Keratinocyte (primary cell): ENCODE data around the gene OSR1. TPM values are rescaled to one million over a fixed set of nuclear protein-coding genes. Genes with fewer than 3 reads are reported as not detected.
A peak's percentile ranks its signal among the peaks of the same experiment; 100 is the strongest.

Experiments
- DNase-seq: peaks from one replicate; pipeline ENCODE4 v3.0.0-alpha.2; 2011; ENCODE audit warnings: low read depth, missing footprints, low spot score
- FAIRE-seq: peaks from 2 replicates; lab custom pipeline; 2011; peaks lifted over from hg19 to GRCh38; lab: Jason Lieb, UNC
- H2AFZ ChIP-seq: 2 replicates; pipeline ENCODE4 v1.6.0; 2012; ENCODE audit warnings: low read length, control low read depth, inconsistent platforms; ENCODE audit not compliant: control insufficient read depth
- H3K27ac ChIP-seq: 2 replicates; pipeline ENCODE4 v1.5.1; 2011; ENCODE audit warnings: low read length; ENCODE audit not compliant: control insufficient read depth, insufficient read depth
- H3K27me3 ChIP-seq: 3 replicates; pipeline ENCODE4 v1.6.0; 2011; ENCODE audit warnings: low read length; ENCODE audit not compliant: control insufficient read depth, insufficient read depth; ENCODE audit errors: extremely low read depth
- H3K36me3 ChIP-seq, 2 experiments: 2 replicates in 1 of 2; 3 replicates in 1 of 2; pipeline ENCODE4 v1.5.1; 2011; ENCODE audit warnings: low read length in 2 of 2, mild to moderate bottlenecking in 1 of 2; ENCODE audit not compliant: control insufficient read depth in 2 of 2, insufficient read depth in 2 of 2; ENCODE audit errors: extremely low read depth in 1 of 2
- H3K4me1 ChIP-seq: 3 replicates; pipeline ENCODE4 v1.5.1; 2011; ENCODE audit warnings: low read length; ENCODE audit not compliant: control insufficient read depth, insufficient read depth; ENCODE audit errors: extremely low read depth
- H3K4me2 ChIP-seq: 3 replicates; pipeline ENCODE4 v1.6.0; 2011; ENCODE audit warnings: low read depth, low read length; ENCODE audit not compliant: control insufficient read depth, insufficient read depth; ENCODE audit errors: extremely low read depth
- H3K4me3 ChIP-seq, 3 experiments: fragments of 200-600 bp in 1 of 3; sonication (generic) in 1 of 3; 2 replicates in 2 of 3; 3 replicates in 1 of 3; pipeline ENCODE4 v1.5.1; 2011 to 2016; ENCODE audit warnings: low read length in 3 of 3, mild to moderate bottlenecking in 3 of 3, control low read depth in 2 of 3, inconsistent platforms in 1 of 3, low read depth in 1 of 3, mixed read lengths in 1 of 3, mixed run types in 1 of 3, moderate library complexity in 1 of 3; ENCODE audit not compliant: control insufficient read depth in 2 of 3, insufficient read depth in 2 of 3; ENCODE audit errors: extremely low read depth in 1 of 3
- H3K79me2 ChIP-seq: 2 replicates; pipeline ENCODE4 v1.6.0; 2012; ENCODE audit warnings: low read length; ENCODE audit not compliant: control insufficient read depth, insufficient read depth
- H3K9ac ChIP-seq: 3 replicates; pipeline ENCODE4 v1.6.0; 2011; ENCODE audit warnings: low read length; ENCODE audit not compliant: control insufficient read depth, insufficient read depth; ENCODE audit errors: extremely low read depth
- H3K9me1 ChIP-seq: 3 replicates; pipeline ENCODE4 v1.6.0; 2011; ENCODE audit warnings: low read length; ENCODE audit not compliant: control insufficient read depth, insufficient read depth; ENCODE audit errors: extremely low read depth
- H3K9me3 ChIP-seq: 2 replicates; pipeline ENCODE4 v1.5.1; 2012; ENCODE audit warnings: low read depth, low read length; ENCODE audit not compliant: control insufficient read depth
- H4K20me1 ChIP-seq: 3 replicates; pipeline ENCODE4 v1.6.0; 2011; ENCODE audit warnings: low read length; ENCODE audit not compliant: control insufficient read depth, insufficient read depth; ENCODE audit errors: extremely low read depth
- EZH2 ChIP-seq: IDR thresholded peaks from one replicate; pipeline ENCODE4 v1.6.1; 2012; ENCODE audit warnings: inconsistent platforms, mild to moderate bottlenecking, low read length, moderate library complexity
- dilution Hi-C: fragments of 300-500 bp; cut with MboI; formaldehyde crosslinking; loops from one replicate; pipeline ENCODE4 v1.7.0; 2020; ENCODE audit warnings: low sequenced_read_pairs; ENCODE audit not compliant: extremely low pct_ligation_motif_present
- polyA plus RNA-seq, 5 experiments: library from polyadenylated mRNA; depleted of rRNA in 3 of 5; stranded (reverse) in 3 of 5; stranded (forward) in 1 of 5; unstranded in 1 of 5; fragments of >200 nt; gene quantifications; 1 replicate in 1 of 5; 2 replicates in 3 of 5; 3 replicates in 1 of 5; pipeline versions ENCODE4 v1.2.1 to v1.2.3, GENCODE V29; 2011 to 2012; ENCODE audit warnings: missing spikeins in 2 of 5, low read depth in 1 of 5, low replicate concordance in 1 of 5
- TF ChIP-seq, protein P1 (sequence below), 3 experiments: IDR thresholded peaks in 1 of 3; conservative IDR thresholded peaks in 1 of 3; optimal IDR thresholded peaks in 1 of 3; 2 replicates in 2 of 3; 3 replicates in 1 of 3; pipeline versions ENCODE3 to v1.5.1; 2011; ENCODE audit warnings: low read length in 3 of 3, mild to moderate bottlenecking in 3 of 3, moderate library complexity in 2 of 3, control low read depth in 1 of 3, inconsistent platforms in 1 of 3; ENCODE audit not compliant: insufficient read depth in 2 of 3; ENCODE audit errors: extremely low read depth in 1 of 3

The OSR1 gene
- polyA plus RNA-seq, 1 donor (not counting 4 experiments of a cell fraction or from before 2014, with no cell fraction given) = 0.09 TPM

DNA sequence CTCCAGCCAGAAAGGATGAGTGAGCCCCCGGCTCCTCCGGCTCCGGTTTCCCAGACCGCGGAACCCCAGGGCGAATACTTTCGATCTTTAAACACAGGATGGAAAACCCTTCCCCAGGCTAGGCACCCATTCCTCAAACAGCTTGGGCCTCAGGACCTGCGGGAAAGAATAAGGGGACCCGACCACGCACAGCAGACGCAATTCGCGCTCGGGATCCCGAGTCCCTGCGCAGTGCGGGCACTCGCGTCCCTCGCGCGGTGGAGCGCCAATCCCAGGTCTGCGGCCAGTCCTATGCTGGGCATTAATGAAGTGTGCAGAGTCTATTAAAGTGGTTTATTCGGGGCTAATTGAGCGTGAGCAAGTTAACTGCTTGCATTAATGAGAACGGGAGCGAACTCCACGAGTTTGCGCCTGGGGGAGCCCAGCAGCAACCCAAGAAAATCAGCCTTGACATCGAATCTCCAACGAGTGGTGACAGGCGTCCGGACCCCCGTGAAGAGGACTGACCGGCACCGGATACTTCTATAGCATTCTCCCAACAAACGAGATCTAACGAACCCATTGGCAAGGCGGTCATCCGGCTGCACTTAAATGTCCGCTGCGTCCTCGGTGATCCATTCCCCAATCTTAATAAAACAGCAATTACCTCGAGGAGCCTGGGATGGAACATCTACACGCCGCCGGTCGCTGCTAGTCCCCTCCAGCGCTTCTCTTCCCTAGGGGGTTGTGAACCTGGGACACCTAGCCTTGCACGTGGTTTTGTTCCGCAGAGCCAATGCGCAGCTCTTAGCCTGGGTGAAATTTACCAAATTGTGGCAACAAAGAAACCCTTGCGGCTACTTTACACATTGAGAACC, 1.6 kb downstream of the OSR1 start:
- H2AFZ ChIP-seq = no peak overlapping the region
- dilution Hi-C loops = loop anchor here (25.0 kb wide), 1 partner anchor 506 kb away; no protein-coding TSS in a partner anchor
- H3K4me3 ChIP-seq = peak overlapping the region in 1 of 3 experiments; percentile 48
- peaks cover 7% of the 10 kb centered on the region for H3K4me1 ChIP-seq
- DNase-seq (no peak), FAIRE-seq (no peak)
- no peak overlapping the region for H3K27ac ChIP-seq
- H3K4me2 ChIP-seq = peak overlapping the region; percentile 81
- H3K36me3 ChIP-seq = no peaks in the 10 kb centered on the region
- H3K9me3 ChIP-seq = no peaks in the 10 kb centered on the region
- H3K9ac ChIP-seq = no peak overlapping the region
- no peaks in the 10 kb centered on the region for H4K20me1 ChIP-seq
- no peaks in the 10 kb centered on the region for H3K9me1 ChIP-seq
- TF ChIP-seq EZH2 = peak; percentile 53
- TF ChIP-seq, protein P1, sequence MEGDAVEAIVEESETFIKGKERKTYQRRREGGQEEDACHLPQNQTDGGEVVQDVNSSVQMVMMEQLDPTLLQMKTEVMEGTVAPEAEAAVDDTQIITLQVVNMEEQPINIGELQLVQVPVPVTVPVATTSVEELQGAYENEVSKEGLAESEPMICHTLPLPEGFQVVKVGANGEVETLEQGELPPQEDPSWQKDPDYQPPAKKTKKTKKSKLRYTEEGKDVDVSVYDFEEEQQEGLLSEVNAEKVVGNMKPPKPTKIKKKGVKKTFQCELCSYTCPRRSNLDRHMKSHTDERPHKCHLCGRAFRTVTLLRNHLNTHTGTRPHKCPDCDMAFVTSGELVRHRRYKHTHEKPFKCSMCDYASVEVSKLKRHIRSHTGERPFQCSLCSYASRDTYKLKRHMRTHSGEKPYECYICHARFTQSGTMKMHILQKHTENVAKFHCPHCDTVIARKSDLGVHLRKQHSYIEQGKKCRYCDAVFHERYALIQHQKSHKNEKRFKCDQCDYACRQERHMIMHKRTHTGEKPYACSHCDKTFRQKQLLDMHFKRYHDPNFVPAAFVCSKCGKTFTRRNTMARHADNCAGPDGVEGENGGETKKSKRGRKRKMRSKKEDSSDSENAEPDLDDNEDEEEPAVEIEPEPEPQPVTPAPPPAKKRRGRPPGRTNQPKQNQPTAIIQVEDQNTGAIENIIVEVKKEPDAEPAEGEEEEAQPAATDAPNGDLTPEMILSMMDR (optimal IDR thresholded peaks at IDR 0.05 in 1 of 3, IDR thresholded peaks at IDR 0.05 in 1 of 3, conservative IDR thresholded peaks at IDR 0.05 in 1 of 3; ENCODE audit: extremely low read depth in 1 of 3, insufficient read depth in 2 of 3, low read length in 3 of 3) = no peak
- H3K79me2 ChIP-seq = no peaks in the 10 kb centered on the region
- H3K27me3 ChIP-seq = peaks cover 92% of the 10 kb centered on the region

DNA sequence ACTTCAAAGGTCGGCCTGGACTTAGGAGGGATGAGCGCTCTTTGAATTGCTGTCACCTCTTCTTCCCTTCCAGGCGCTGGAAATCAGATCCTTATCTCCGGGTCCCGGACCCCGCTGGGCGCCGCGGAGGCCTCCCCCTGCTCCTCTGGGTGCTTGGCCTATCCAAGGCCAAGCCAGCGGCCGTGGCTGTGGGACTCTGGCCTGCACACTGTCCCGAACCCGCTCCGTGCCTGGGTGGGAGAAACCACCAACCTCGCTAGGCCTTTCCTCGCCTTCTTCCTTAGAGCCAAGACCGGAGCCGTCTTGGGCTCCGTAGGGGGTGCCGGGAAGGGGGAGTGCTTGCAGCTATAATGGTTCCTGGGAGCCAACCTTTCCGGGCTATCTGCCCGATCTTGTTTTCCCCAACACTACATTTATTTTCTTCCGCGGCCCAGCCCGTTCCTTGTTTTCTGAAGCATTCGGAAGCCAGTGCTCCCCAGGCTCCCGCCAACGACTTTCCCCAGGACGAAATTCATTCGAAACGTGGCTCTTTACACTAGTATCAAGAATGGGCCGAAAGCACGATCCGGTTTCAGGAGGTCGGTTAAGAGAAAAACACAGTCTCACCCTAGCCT, 2.4 kb downstream of the OSR1 start:
- Histone ChIP-seq H3K9me3 (no peaks in the 10 kb centered on the region), H3K9ac (no peak overlapping the region), H3K27ac (no peak overlapping the region), H3K9me1 (no peaks in the 10 kb centered on the region), H3K4me3 (peak overlapping the region in 1 of 3 experiments; percentile 48), H3K4me1 (peaks cover 10% of the 10 kb centered on the region), H3K79me2 (no peaks in the 10 kb centered on the region), H2AFZ (no peak overlapping the region), H3K4me2 (peak overlapping the region; percentile 56), H4K20me1 (no peaks in the 10 kb centered on the region), H3K36me3 (no peaks in the 10 kb centered on the region), H3K27me3 (peaks cover 92% of the 10 kb centered on the region)
- dilution Hi-C loops = loop anchor here (25.0 kb wide), 1 partner anchor 506 kb away; no protein-coding TSS in a partner anchor
- FAIRE-seq (no peak), DNase-seq (no peak)
- no peak for TF ChIP-seq EZH2
- TF ChIP-seq, protein P1 (optimal IDR thresholded peaks at IDR 0.05 in 1 of 3, IDR thresholded peaks at IDR 0.05 in 1 of 3, conservative IDR thresholded peaks at IDR 0.05 in 1 of 3; ENCODE audit: extremely low read depth in 1 of 3, insufficient read depth in 2 of 3, low read length in 3 of 3) = no peak
